ENCODE data around the gene RBM15.

RBM15 gene

GRCh38 chr1:110338886-110339406 lies at the start of gene RBM15:
Gene RBM15, plus strand, starts transcription at chr1:110339377. Its CDS starts 29 bp downstream, at chr1:110339406.
- peak; percentile 98 to 100 for DNase-seq

GRCh38 chr1:110291241-110292030 lies 47.7 kb upstream of the RBM15 start:
- no peak for DNase-seq

GRCh38 chr1:110292031-110292741 lies 47.0 kb upstream of the RBM15 start:
- no peak for DNase-seq

DNA sequence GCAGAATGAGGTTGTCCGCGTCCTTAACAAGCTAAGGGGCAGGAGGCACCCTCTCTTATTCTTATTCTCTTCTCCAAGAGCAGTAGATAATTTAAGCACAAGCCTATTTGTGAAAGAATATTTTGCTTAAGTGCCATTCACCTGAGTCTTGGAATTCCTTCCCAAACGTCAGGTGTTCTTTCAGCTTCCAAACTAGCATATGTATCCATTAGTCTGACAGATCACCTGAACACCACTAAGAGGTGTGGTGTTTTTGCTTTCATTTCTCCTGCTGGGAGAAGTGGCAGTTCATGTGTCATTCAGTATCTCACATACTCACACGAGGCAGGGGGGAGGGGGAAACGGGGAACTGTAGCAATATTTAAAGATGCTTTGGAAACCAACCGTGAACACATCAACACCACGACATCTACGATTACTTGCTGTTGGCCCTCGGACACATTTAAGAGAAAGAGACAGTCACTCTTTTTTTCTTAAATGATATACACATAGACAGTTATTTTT lies 45.5 kb upstream of the RBM15 start:
- no peak for DNase-seq

DNA sequence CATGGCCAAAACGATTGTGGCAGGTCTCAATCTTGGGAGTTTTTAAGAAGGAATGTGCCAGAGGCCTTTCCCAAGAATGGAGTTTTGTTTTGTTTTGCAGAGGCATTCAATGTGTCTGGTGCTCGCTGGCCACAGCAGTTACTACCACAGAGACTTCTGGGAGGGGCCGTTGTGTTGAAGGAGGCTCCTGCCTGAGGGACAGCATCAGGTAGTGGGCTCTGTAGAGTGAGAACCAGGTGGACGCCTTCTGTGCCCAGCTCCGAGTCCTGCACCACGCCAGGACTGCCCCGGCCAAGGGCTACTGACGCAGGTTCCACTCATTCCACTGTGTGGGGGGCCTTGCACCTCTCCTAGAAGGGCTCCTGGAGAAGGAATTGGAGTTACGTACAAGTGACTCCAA lies 44.9 kb upstream of the RBM15 start:
- no peak for DNase-seq

DNA sequence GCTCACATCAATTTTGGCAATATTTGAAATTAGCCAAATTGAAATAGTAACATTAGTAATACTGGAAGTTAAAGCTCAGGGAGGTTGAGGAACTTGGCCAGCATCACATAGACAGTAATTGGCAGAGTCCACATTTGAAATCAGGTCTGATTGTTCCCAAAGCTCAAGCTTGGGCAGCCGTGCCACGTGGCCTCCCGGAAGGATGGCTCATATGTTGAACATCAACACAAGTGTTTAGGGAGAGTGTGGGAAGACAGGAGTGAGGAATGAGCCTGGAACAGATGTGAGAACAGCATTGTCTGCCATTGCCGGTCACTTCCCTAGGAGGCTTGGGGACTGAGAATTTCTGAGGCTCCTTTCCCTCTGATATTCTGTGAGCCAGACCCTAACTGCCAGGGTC lies 40.2 kb upstream of the RBM15 start:
- DNase-seq: no peak

GRCh38 chr1:110300412-110301085 lies 38.6 kb upstream of the RBM15 start:
- no peak for DNase-seq

DNA sequence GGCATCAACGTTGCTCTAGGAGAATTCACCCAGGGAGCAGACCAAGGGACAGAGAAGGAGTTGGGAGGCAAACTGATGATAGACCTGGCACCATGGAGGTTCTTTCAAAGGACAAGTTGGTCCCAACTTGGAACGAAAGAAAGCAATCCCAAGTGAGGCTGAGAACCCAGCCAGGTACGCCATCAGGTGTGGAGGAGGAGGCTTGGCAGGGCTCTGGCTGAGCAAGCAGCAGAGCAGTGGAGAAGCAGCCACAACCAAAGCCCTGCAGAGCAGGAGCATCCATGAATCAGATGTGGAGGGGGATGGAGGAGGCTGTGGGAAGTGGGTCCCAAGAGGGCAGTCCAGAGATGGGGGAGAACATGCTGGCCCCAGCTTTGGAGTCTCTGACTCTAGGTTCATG lies 36.3 kb upstream of the RBM15 start:
- no peak for DNase-seq

DNA sequence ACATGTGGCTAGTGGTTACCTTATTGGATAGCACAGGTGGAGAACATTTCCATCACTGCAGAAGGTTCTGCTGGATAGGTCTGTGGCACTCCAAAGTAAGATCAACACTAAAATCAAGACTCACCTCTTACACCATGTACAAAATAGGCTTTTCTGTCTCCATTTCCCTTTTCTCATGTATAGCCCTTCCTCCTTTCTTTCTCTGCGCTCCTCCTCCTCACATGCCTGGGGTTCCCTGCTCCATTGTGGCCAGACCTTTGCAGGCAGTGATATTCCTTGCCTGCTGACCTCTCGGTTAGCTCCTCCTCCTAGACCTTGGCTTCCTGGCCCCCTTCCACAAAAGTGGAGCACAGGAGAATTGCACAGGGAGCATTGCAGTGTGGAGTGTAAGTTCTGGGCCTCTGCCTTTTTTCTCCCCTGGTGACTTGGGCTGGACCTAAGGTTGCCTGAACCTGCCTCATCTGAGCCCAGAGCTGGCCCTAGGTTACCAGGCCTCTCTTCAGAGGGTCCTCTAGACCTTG lies 33.2 kb upstream of the RBM15 start:
- no peak for DNase-seq

DNA sequence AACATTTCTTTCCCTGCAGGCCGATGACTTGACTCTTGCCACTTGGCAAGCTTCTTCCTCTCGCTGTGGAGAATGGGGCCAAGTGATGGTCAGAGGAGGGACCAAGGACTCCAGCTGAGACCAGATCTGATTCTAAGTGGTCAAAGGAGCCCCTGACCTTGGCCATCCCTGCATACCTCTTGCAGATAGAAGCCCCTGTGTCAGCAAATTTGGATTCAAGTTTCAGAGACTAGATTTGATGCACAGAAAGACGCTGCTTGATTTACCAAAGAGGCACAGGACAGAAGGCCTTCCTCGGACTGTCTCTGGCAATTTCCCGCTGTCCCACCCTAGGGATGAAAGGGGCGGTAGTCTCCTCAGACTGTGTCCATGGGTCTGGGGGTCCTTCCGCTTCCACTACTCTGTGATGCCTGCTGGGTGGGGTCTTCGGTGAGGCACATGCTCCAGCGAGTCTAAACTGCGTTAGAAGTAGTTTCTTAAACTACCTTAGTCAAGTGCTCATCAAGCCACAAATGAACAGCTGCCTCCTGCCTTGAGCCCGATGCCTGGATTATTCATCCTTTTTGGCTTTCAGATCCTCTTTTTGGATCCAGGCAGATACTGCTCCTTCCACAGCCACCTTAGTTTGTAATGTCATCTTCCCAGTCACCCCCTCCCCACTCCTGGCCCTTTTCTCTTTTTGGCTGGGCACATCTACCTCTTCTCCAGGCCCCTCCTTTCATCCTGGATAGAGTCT lies 31.8 kb upstream of the RBM15 start:
- DNase-seq: no peak

GRCh38 chr1:110308247-110308646 lies 30.9 kb upstream of the RBM15 start:
- DNase-seq: no peak

DNA sequence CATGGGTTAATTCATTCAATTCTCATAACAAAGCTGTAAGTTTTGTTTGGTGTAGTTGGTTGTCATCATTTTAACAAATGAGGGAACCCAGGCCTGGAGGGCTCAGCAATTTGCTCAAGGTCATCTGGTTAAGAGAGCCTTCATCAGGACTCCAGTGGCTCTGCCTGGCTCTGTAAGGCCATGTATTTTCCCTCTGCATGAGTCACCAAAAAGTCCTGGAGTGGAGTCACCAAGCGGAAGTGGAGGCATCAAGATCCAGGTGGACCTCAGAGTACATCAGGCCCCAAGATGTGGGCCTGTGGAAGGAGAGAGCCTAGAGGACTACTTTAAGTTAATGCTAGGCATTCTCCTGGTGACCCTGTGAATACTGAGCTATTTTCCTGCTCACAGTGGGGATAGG lies 30.0 kb upstream of the RBM15 start:
- no peak for DNase-seq

- DNase-seq: no peak
Measured at GRCh38 chr1:110309767-110310166, 29.4 kb upstream of the RBM15 start.

DNA sequence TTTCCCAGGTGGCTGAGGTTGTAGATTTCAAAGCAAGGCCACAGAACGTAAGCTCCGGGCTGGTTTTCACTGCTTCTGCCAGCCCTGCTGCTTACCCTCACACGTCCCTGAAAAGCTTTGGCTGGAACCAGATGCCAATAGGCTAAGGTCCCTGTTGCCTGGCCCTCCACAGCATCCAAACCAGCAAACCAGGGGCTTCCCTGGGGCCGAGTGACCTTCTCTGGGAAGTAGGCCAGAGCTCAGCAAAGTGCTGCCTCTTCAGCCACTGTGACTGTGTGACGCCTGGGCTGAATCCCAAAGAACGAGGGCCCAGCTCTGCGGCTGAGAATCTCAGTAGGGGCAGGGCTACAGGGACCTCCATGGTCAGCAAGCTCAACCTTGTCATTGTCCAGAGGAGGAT lies 28.9 kb upstream of the RBM15 start:
- DNase-seq: peak in 1 of 2 donors; percentile 10

DNA sequence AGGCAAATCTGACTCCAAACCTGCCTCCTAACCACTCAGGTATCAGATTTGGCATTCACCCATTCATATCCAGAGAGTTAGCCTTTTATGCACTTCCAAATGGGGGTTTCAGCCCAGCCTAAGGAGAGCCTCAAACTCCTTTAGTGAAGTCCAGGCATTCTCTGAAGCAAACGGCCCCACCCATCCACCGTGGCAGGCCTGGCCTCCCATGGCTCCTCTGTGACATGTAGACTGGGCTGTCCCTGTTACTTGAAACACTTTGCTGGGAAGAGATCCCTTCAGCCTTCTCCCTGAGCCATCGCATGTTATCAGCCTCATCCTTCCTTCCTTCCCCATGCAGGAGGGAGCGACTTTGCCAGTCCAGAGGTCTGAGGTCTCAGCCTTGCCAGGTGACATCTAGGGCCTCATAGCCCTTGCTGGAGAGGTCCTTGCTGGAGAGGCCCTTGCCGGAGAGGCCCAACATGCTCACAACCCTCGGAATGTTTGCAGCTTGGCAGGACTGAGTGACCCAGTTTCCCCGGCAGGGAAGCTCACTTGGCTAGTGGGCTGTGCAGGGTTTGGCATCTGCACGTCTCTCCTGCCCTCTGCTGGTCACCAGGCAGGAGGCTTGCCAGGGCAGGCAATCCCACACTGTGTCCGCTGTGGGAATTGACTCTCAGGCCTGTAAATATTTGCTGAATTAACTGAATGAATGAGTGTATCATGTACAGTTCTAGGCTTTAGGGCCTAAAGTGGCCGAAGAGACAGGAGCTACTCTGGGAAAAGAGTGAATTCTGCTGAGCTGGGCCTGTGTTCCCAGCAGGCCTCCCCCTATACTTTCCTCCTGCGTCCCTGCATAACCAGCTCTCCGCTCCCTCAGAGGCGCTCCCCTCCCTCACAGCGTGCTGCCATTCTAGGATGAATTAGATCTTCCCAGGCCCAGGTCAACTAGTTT lies 26.7 kb upstream of the RBM15 start:
- peak; percentile 72 to 79 for DNase-seq

- no peak for DNase-seq
Measured at GRCh38 chr1:110316735-110317134, 22.4 kb upstream of the RBM15 start.

DNA sequence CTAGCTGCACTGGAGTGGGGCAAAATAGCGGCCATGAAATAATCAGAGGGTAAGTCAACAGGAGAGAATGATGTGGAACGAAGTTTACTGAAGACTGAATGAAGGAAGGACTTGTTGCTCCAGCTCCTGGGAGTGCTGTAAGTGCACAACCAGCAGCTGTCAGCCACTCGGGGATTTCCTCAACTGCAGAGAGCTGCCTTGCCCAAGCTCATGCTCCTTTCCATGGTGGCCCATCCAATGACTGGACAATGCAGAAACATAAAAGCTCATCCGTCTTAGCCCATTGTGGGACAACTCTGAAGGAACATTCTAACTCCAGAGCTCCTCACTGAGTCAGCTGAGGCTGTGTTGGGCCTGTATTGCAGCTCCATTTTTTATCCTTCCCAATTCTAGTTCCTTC lies 21.1 kb upstream of the RBM15 start:
- no peak for DNase-seq

DNA sequence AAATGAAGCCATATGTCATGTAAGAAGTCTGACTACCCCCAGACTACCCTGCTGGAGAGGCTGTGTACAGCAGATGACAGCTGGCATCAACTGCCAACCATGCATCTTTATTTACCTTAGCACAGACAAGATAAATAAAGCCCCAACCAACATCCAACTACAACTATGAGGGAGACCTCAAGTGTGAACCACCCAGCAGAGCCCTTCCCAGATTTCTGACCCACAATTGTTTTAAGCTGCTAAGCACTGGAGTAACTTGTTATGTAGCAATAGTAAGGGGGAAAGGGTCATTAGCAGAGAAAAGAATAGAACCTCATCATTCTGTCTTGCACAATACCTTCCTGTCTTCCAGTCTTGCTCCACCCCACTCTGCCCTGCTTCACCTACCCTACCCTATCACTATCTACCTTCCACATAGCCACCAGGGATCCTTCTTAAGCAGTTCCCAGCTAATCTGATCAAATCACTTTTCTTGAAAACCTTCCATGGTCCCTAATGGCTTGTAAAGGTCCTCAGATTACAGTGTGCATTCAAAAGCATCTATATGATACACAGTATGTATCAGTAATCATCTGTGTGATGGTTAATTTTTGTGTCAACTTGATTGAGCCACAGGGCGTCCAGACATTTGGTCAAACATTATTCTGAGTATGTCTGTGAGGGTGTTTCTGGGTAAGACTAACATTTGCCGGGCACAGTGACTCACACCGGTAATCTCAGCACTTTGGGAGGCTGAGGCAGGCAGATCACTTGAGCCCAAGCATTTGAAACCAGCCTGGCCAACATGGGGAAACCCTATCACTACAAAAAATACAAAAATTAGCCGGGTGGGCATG lies 19.6 kb upstream of the RBM15 start:
- no peak for DNase-seq

DNA sequence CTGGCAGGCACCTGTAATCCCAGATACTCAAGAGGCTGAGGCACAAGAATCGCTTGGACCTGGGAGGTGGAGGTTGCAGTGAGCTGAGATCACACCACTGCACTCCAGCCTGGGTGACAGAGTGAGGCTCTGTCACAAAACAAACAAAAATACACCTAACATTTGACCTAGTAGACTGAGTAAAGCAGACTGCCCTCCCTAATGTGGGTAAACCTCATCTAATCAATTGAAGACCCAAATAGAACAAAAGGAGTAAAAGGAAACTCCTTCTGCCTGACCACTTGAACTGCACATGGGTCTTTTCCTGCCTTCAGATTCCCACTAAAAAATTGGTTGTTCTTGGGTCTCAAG lies 19.0 kb upstream of the RBM15 start:
- no peak for DNase-seq

GRCh38 chr1:110321045-110321444 lies 18.1 kb upstream of the RBM15 start:
- DNase-seq: no peak
